Superior temporal gyrus (tissue), 1 donor: ENCODE results near the gene INHBE.
"Not testable (repeated sequence)": the region's sequence is repeated elsewhere in the genome, so short reads cannot be mapped to it uniquely, and the experiment has no call there.

ENCODE experiments used
- DNase-seq: peaks from one replicate; pipeline ENCODE4 v3.0.0-alpha.2; 2016; ENCODE audit errors: extremely low spot score

Gene INHBE

GRCh38 chr12:57475271-57476161, 20.4 kb downstream of the INHBE start:
- DNase-seq: no peak

- no peak for DNase-seq
Observed at GRCh38 chr12:57476162-57476992, 21.3 kb downstream of the INHBE start.

- DNase-seq: no peak
Observed at GRCh38 chr12:57476993-57477709, 22.0 kb downstream of the INHBE start.

- DNase-seq: no peak
Observed at GRCh38 chr12:57477710-57478681, 22.9 kb downstream of the INHBE start.

GRCh38 chr12:57479043-57479375, 23.9 kb downstream of the INHBE start:
- DNase-seq: no peak

- DNase-seq: no peak
Observed at GRCh38 chr12:57479376-57480115, 24.4 kb downstream of the INHBE start, which contains the start of gene ARHGAP9. ARHGAP9 (minus strand) TSS chr12:57479866; CDS start chr12:57479406, 460 bp downstream.

- no peak for DNase-seq
Observed at GRCh38 chr12:57481671-57482070, 26.6 kb downstream of the INHBE start.

- no peak for DNase-seq
Observed at GRCh38 chr12:57483466-57483865, 28.4 kb downstream of the INHBE start.

GRCh38 chr12:57485695-57486094, 30.6 kb downstream of the INHBE start:
- no peak for DNase-seq

- no peak for DNase-seq
Observed at GRCh38 chr12:57487055-57487596, 32.0 kb downstream of the INHBE start.

- DNase-seq: peak; percentile 99
Observed at GRCh38 chr12:57487597-57488401, 32.7 kb downstream of the INHBE start, which contains the start of gene MARS1. MARS1 (plus strand) TSS chr12:57488068; CDS start chr12:57488091, 23 bp downstream.

- DNase-seq: no peak
Observed at GRCh38 chr12:57488402-57489156, 33.5 kb downstream of the INHBE start.

- DNase-seq: no peak
Observed at GRCh38 chr12:57489157-57489641, 34.1 kb downstream of the INHBE start.

GRCh38 chr12:57490126-57490525, 35.0 kb downstream of the INHBE start:
- no peak for DNase-seq

- no peak for DNase-seq
Observed at GRCh38 chr12:57491393-57492280, 36.5 kb downstream of the INHBE start.

- not testable (repeated sequence) for DNase-seq
Observed at GRCh38 chr12:57495051-57495701, 40.1 kb downstream of the INHBE start.
